WTC11 (cell line): ENCODE data around the gene ESRRG. TPM values are rescaled to one million over a fixed set of nuclear protein-coding genes. Genes with fewer than 3 reads are reported as not detected.

Source experiments
- ATAC-seq: fragments of 200-7000 bp; cut with Tn5 transposase; 2 replicates; pipeline ENCODE4 v1.10.0; 2021; ENCODE audit warnings: mild to moderate bottlenecking, moderate library complexity
- CTCF ChIA-PET: fragments of 300-600 bp; sonication (Branson Sonifier 250); formaldehyde crosslinking; loops from one replicate; lab custom pipeline; 2021; ENCODE audit warnings: antibody characterized with exemption; lab: Charles Lee
- POLR2A ChIA-PET: fragments of 350-600 bp; sonication (Branson Sonifier 250); formaldehyde crosslinking; loops from one replicate; lab custom pipeline; 2021; ENCODE audit warnings: antibody characterized with exemption; lab: Charles Lee
- DNase-seq: peaks from one replicate; pipeline ENCODE4 v3.0.0; 2021; ENCODE audit warnings: low spot score
- H3K27ac Mint-ChIP-seq: 2 replicates; pipeline ENCODE4 v1.8.0; 2021; ENCODE audit warnings: mixed read lengths
- H3K27me3 Mint-ChIP-seq: 2 replicates; pipeline ENCODE4 v1.8.0; 2021; ENCODE audit warnings: low read depth, mild to moderate bottlenecking, moderate library complexity, mixed read lengths
- H3K36me3 Mint-ChIP-seq: 2 replicates; pipeline ENCODE4 v1.8.0; 2021; ENCODE audit warnings: mixed read lengths
- H3K4me1 Mint-ChIP-seq: 2 replicates; pipeline ENCODE4 v1.8.0; 2022; ENCODE audit warnings: mixed read lengths
- H3K4me3 Mint-ChIP-seq: 2 replicates; pipeline ENCODE4 v1.8.0; 2021; ENCODE audit warnings: mild to moderate bottlenecking, moderate library complexity, mixed read lengths
- H3K9me3 Mint-ChIP-seq: 2 replicates; pipeline ENCODE4 v1.8.0; 2021; ENCODE audit warnings: mixed read lengths
- CREM ChIP-seq: sonication (generic); formaldehyde crosslinking; IDR thresholded peaks from 2 replicates; pipeline ENCODE4 v1.8.1; 2022; ENCODE audit warnings: mild to moderate bottlenecking, missing genetic modification reagents, moderate library complexity
- ETV6 ChIP-seq: sonication (generic); formaldehyde crosslinking; IDR thresholded peaks from 2 replicates; pipeline ENCODE4 v1.8.1; 2022; ENCODE audit warnings: mild to moderate bottlenecking, missing genetic modification reagents
- GTF2I ChIP-seq: fragments of 250-450 bp; sonication (Bioruptor Pico); conservative IDR thresholded peaks from 2 replicates; pipeline ENCODE4 v1.4.0; 2021; ENCODE audit warnings: mild to moderate bottlenecking
- HMGA2 ChIP-seq: fragments of 250-450 bp; sonication (Bioruptor Pico); IDR thresholded peaks from 2 replicates; pipeline ENCODE4 v1.4.0; 2021; ENCODE audit warnings: mild to moderate bottlenecking, moderate library complexity
- NFE2L1 ChIP-seq: sonication (generic); formaldehyde crosslinking; IDR thresholded peaks from 2 replicates; pipeline ENCODE4 v1.8.1; 2023; ENCODE audit warnings: missing genetic modification reagents
- NR2C2 ChIP-seq: sonication (generic); formaldehyde crosslinking; IDR thresholded peaks from 2 replicates; pipeline ENCODE4 v1.8.0; 2022; ENCODE audit warnings: mild to moderate bottlenecking, missing genetic modification reagents
- OVOL2 ChIP-seq: fragments of 250-450 bp; sonication (Bioruptor Pico); IDR thresholded peaks from 2 replicates; pipeline ENCODE4 v1.9.0; 2021; ENCODE audit warnings: mild to moderate bottlenecking, borderline replicate concordance
- SMAD4 ChIP-seq: sonication (generic); formaldehyde crosslinking; IDR thresholded peaks from 2 replicates; pipeline ENCODE4 v1.8.0; 2022; ENCODE audit warnings: mild to moderate bottlenecking, missing genetic modification reagents
- SP1 ChIP-seq: sonication (generic); formaldehyde crosslinking; conservative IDR thresholded peaks from 2 replicates; pipeline ENCODE4 v1.8.1; 2022; ENCODE audit warnings: missing genetic modification reagents
- TCF7 ChIP-seq: sonication (generic); formaldehyde crosslinking; IDR thresholded peaks from 2 replicates; pipeline ENCODE4 v1.8.0; 2022; ENCODE audit warnings: mild to moderate bottlenecking, low read depth, missing genetic modification reagents, moderate library complexity
- ZNF416 ChIP-seq: fragments of 250-450 bp; sonication (Bioruptor Pico); IDR thresholded peaks from 2 replicates; pipeline ENCODE4 v1.9.0; 2021; ENCODE audit warnings: mild to moderate bottlenecking, inconsistent platforms
- ZNF423 ChIP-seq: fragments of 250-450 bp; sonication (Bioruptor Pico); IDR thresholded peaks from 2 replicates; pipeline ENCODE4 v2.1.2; 2022; ENCODE audit warnings: mild to moderate bottlenecking, moderate library complexity
- total RNA-seq: library from RNA; stranded (reverse); gene quantifications from 3 replicates; pipeline ENCODE4 v1.2.3, GENCODE V29; 2021
- TF ChIP-seq, protein P1 (sequence below): sonication (generic); formaldehyde crosslinking; IDR thresholded peaks from 2 replicates; pipeline ENCODE4 v1.8.1; 2023; ENCODE audit warnings: mild to moderate bottlenecking, missing genetic modification reagents
- TF ChIP-seq, protein P2 (sequence below): sonication (generic); formaldehyde crosslinking; IDR thresholded peaks from 2 replicates; pipeline ENCODE4 v1.8.1; 2023; ENCODE audit warnings: mild to moderate bottlenecking, missing genetic modification reagents
- TF ChIP-seq, protein P3 (sequence below): fragments of 250-450 bp; sonication (Bioruptor Pico); IDR thresholded peaks from 2 replicates; pipeline ENCODE4 v1.9.0; 2021; ENCODE audit warnings: mild to moderate bottlenecking, borderline replicate concordance
- TF ChIP-seq, protein P4 (sequence below): sonication (generic); formaldehyde crosslinking; IDR thresholded peaks from 2 replicates; pipeline ENCODE4 v1.8.0; 2022; ENCODE audit warnings: mild to moderate bottlenecking, missing genetic modification reagents
- TF ChIP-seq, protein P5 (sequence below): sonication (generic); formaldehyde crosslinking; IDR thresholded peaks from 2 replicates; pipeline ENCODE4 v1.8.1; 2022; ENCODE audit warnings: missing genetic modification reagents, borderline replicate concordance
- TF ChIP-seq, protein P6 (sequence below): sonication (generic); formaldehyde crosslinking; conservative IDR thresholded peaks from 2 replicates; pipeline ENCODE4 v1.8.1; 2022; ENCODE audit warnings: mild to moderate bottlenecking, missing genetic modification reagents
- TF ChIP-seq, protein P7 (sequence below): fragments of 200-600 bp; IDR thresholded peaks from 2 replicates; pipeline ENCODE4 v1.8.0; 2022; ENCODE audit warnings: antibody characterized with exemption

The ESRRG gene
- total RNA-seq, 1 experiment from 2014 or later: 2.3 TPM

DNA sequence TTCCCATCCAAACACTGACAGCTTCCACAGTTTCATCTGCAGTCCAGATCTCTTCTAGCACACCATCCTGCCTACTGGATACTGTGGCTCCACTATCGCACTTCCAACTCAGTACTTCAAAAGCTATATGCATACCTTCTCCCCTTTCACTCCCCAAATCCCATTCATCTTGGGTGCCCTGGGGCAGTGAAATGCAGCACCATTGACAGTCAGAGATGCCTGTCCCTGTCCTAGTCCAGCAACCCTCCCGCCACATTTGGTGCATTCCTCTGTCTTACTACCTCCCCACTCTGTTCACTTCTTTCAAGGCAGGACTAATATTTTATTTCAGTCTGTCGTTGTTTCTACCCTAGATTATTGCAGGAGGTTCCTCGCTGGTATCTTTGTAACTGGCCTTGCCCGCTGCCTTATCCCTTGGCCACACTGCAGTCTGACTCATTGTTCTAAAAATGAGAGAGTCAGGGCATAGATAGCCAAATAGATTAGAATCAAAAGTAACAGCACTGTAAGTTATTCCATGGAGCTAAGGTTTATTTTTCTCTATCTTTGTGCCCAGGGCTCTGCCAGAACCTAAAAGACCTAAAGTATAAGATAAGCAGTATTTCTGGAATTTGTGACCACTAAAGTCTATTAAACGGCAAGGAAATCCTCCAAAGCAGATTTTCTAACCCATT lies 96.7 kb downstream of the ESRRG start:
- Mint-ChIP-seq H3K4me1 (peaks cover 3% of the 10 kb centered on the region), H3K9me3 (no peaks in the 10 kb centered on the region), H3K27ac (no peak overlapping the region), H3K4me3 (no peak overlapping the region), H3K36me3 (no peaks in the 10 kb centered on the region), H3K27me3 (no peaks in the 10 kb centered on the region)
- ChIA-PET CTCF (interaction anchor here (0.7 kb wide), 1 partner anchor 354 kb away, joined by 3 read pairs; no protein-coding TSS in a partner anchor), POLR2A (no interaction called here)
- DNase-seq (peak; percentile 15), ATAC-seq (peak; percentile 52)
- no peak for TF ChIP-seq GTF2I (CRISPR knock-in tag)
- TF ChIP-seq CREM (CRISPR knock-in tag): no peak
- TF ChIP-seq HMGA2 (CRISPR knock-in tag): no peak
- TF ChIP-seq ZNF423 (CRISPR knock-in tag): no peak
- TF ChIP-seq NR2C2: no peak
- TF ChIP-seq SMAD4 (CRISPR knock-in tag): no peak
- no peak for TF ChIP-seq SP1
- TF ChIP-seq, protein P1, sequence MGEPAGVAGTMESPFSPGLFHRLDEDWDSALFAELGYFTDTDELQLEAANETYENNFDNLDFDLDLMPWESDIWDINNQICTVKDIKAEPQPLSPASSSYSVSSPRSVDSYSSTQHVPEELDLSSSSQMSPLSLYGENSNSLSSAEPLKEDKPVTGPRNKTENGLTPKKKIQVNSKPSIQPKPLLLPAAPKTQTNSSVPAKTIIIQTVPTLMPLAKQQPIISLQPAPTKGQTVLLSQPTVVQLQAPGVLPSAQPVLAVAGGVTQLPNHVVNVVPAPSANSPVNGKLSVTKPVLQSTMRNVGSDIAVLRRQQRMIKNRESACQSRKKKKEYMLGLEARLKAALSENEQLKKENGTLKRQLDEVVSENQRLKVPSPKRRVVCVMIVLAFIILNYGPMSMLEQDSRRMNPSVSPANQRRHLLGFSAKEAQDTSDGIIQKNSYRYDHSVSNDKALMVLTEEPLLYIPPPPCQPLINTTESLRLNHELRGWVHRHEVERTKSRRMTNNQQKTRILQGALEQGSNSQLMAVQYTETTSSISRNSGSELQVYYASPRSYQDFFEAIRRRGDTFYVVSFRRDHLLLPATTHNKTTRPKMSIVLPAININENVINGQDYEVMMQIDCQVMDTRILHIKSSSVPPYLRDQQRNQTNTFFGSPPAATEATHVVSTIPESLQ (CRISPR knock-in tag): no peak
- TF ChIP-seq, protein P2, sequence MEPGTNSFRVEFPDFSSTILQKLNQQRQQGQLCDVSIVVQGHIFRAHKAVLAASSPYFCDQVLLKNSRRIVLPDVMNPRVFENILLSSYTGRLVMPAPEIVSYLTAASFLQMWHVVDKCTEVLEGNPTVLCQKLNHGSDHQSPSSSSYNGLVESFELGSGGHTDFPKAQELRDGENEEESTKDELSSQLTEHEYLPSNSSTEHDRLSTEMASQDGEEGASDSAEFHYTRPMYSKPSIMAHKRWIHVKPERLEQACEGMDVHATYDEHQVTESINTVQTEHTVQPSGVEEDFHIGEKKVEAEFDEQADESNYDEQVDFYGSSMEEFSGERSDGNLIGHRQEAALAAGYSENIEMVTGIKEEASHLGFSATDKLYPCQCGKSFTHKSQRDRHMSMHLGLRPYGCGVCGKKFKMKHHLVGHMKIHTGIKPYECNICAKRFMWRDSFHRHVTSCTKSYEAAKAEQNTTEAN (CRISPR knock-in tag): no peak
- TF ChIP-seq, protein P3, sequence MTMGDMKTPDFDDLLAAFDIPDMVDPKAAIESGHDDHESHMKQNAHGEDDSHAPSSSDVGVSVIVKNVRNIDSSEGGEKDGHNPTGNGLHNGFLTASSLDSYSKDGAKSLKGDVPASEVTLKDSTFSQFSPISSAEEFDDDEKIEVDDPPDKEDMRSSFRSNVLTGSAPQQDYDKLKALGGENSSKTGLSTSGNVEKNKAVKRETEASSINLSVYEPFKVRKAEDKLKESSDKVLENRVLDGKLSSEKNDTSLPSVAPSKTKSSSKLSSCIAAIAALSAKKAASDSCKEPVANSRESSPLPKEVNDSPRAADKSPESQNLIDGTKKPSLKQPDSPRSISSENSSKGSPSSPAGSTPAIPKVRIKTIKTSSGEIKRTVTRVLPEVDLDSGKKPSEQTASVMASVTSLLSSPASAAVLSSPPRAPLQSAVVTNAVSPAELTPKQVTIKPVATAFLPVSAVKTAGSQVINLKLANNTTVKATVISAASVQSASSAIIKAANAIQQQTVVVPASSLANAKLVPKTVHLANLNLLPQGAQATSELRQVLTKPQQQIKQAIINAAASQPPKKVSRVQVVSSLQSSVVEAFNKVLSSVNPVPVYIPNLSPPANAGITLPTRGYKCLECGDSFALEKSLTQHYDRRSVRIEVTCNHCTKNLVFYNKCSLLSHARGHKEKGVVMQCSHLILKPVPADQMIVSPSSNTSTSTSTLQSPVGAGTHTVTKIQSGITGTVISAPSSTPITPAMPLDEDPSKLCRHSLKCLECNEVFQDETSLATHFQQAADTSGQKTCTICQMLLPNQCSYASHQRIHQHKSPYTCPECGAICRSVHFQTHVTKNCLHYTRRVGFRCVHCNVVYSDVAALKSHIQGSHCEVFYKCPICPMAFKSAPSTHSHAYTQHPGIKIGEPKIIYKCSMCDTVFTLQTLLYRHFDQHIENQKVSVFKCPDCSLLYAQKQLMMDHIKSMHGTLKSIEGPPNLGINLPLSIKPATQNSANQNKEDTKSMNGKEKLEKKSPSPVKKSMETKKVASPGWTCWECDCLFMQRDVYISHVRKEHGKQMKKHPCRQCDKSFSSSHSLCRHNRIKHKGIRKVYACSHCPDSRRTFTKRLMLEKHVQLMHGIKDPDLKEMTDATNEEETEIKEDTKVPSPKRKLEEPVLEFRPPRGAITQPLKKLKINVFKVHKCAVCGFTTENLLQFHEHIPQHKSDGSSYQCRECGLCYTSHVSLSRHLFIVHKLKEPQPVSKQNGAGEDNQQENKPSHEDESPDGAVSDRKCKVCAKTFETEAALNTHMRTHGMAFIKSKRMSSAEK (CRISPR knock-in tag): no peak
- TF ChIP-seq ZNF416 (CRISPR knock-in tag): no peak
- TF ChIP-seq TCF7 (CRISPR knock-in tag): no peak
- no peak for TF ChIP-seq NFE2L1 (CRISPR knock-in tag)
- no peak for TF ChIP-seq OVOL2 (CRISPR knock-in tag)
- TF ChIP-seq, protein P4, sequence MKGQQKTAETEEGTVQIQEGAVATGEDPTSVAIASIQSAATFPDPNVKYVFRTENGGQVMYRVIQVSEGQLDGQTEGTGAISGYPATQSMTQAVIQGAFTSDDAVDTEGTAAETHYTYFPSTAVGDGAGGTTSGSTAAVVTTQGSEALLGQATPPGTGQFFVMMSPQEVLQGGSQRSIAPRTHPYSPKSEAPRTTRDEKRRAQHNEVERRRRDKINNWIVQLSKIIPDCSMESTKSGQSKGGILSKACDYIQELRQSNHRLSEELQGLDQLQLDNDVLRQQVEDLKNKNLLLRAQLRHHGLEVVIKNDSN (CRISPR knock-in tag): no peak
- TF ChIP-seq, protein P5, sequence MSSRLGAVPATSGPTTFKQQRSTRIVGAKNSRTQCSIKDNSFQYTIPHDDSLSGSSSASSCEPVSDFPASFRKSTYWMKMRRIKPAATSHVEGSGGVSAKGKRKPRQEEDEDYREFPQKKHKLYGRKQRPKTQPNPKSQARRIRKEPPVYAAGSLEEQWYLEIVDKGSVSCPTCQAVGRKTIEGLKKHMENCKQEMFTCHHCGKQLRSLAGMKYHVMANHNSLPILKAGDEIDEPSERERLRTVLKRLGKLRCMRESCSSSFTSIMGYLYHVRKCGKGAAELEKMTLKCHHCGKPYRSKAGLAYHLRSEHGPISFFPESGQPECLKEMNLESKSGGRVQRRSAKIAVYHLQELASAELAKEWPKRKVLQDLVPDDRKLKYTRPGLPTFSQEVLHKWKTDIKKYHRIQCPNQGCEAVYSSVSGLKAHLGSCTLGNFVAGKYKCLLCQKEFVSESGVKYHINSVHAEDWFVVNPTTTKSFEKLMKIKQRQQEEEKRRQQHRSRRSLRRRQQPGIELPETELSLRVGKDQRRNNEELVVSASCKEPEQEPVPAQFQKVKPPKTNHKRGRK (CRISPR knock-in tag): no peak
- TF ChIP-seq, protein P6, sequence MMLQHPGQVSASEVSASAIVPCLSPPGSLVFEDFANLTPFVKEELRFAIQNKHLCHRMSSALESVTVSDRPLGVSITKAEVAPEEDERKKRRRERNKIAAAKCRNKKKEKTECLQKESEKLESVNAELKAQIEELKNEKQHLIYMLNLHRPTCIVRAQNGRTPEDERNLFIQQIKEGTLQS: no peak
- TF ChIP-seq, protein P7, sequence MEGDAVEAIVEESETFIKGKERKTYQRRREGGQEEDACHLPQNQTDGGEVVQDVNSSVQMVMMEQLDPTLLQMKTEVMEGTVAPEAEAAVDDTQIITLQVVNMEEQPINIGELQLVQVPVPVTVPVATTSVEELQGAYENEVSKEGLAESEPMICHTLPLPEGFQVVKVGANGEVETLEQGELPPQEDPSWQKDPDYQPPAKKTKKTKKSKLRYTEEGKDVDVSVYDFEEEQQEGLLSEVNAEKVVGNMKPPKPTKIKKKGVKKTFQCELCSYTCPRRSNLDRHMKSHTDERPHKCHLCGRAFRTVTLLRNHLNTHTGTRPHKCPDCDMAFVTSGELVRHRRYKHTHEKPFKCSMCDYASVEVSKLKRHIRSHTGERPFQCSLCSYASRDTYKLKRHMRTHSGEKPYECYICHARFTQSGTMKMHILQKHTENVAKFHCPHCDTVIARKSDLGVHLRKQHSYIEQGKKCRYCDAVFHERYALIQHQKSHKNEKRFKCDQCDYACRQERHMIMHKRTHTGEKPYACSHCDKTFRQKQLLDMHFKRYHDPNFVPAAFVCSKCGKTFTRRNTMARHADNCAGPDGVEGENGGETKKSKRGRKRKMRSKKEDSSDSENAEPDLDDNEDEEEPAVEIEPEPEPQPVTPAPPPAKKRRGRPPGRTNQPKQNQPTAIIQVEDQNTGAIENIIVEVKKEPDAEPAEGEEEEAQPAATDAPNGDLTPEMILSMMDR: no peak
- TF ChIP-seq ETV6 (CRISPR knock-in tag): no peak
